BJ (cell line): ENCODE measurements around the gene GRM5. TPM values are rescaled to one million over a fixed set of nuclear protein-coding genes. Genes with fewer than 3 reads are reported as not detected.
A peak's percentile ranks its signal among the peaks of the same experiment; 100 is the strongest.

Source experiments
- CTCF ChIA-PET: fragments of 350-600 bp; formaldehyde crosslinking; extraction: SDS; loops from one replicate; lab custom pipeline; 2021; ENCODE audit warnings: antibody characterized with exemption, inconsistent platforms; lab: Yijun Ruan, JAX
- POLR2A ChIA-PET: fragments of 300-600 bp; sonication (Branson Sonifier 250); formaldehyde crosslinking; extraction: SDS; loops from one replicate; lab custom pipeline; 2021; ENCODE audit warnings: antibody characterized with exemption; lab: Charles Lee
- DNase-seq: peaks from one replicate; pipeline ENCODE4 v3.0.0-alpha.2; 2011; ENCODE audit warnings: low read depth
- H3K27me3 ChIP-seq: 2 replicates; pipeline ENCODE4 v1.6.0; 2011; ENCODE audit warnings: low read length; ENCODE audit not compliant: control insufficient read depth, insufficient read depth
- H3K36me3 ChIP-seq: 2 replicates; pipeline ENCODE4 v1.5.1; 2011; ENCODE audit warnings: low read length; ENCODE audit not compliant: control insufficient read depth, insufficient read depth
- H3K4me3 ChIP-seq: 2 replicates; pipeline ENCODE4 v1.5.1; 2011; ENCODE audit warnings: low read depth, mild to moderate bottlenecking, control low read depth, low read length
- CTCF ChIP-seq: IDR thresholded peaks from 2 replicates; pipeline ENCODE4 v1.5.1; 2011; ENCODE audit warnings: low read depth, mild to moderate bottlenecking, control low read depth, inconsistent platforms, low read length, moderate library complexity; ENCODE audit not compliant: insufficient read depth
- polyA plus RNA-seq: library from polyadenylated mRNA; depleted of rRNA; stranded (reverse); fragments of >200 nt; gene quantifications from 2 replicates; pipeline ENCODE4 v1.2.3, GENCODE V29; 2011

Gene GRM5
- polyA plus RNA-seq, 1 experiment = not detected

GRCh38 chr11:88484873-88485621 lies 580.7 kb downstream of the GRM5 start:
- peak; percentile 61 for TF ChIP-seq CTCF
- CTCF ChIA-PET = interaction anchor here (0.7 to 2.0 kb wide), 7 partner anchors 10 to 1749 kb away, joined by 3 to 5 read pairs (median 4); partner anchors contain the start of gene CTSC
- H3K4me3 ChIP-seq = no peak overlapping the region
- H3K27me3 ChIP-seq = no peaks in the 10 kb centered on the region
- POLR2A ChIA-PET = no interaction called here
- H3K36me3 ChIP-seq = no peaks in the 10 kb centered on the region
- DNase-seq = no peak

GRCh38 chr11:88482871-88483301 lies 582.9 kb downstream of the GRM5 start:
- Histone ChIP-seq H3K4me3 (no peak overlapping the region), H3K36me3 (no peaks in the 10 kb centered on the region), H3K27me3 (no peaks in the 10 kb centered on the region)
- ChIA-PET POLR2A (interaction anchor here (1.1 kb wide), 1 partner anchor 145 kb away, joined by 4 read pairs; the partner anchor contains the start of gene CTSC), CTCF (interaction anchor here (0.7 to 3.0 kb wide), 3 partner anchors 61 to 251 kb away, joined by 3 to 8 read pairs (median 3); no protein-coding TSS in a partner anchor)
- no peak for TF ChIP-seq CTCF
- peak; percentile 53 for DNase-seq

GRCh38 chr11:88480223-88480622 lies 585.6 kb downstream of the GRM5 start:
- POLR2A ChIA-PET = no interaction called here
- Histone ChIP-seq H3K4me3 (no peak overlapping the region), H3K36me3 (no peaks in the 10 kb centered on the region), H3K27me3 (no peaks in the 10 kb centered on the region)
- peak; percentile 97 for DNase-seq
- CTCF ChIA-PET = interaction anchor here (1.0 to 3.0 kb wide), 6 partner anchors 55 to 1050 kb away, joined by 3 to 8 read pairs (median 3); partner anchors contain the start of gene CTSC
- no peak for TF ChIP-seq CTCF

- POLR2A ChIA-PET = no interaction called here
- TF ChIP-seq CTCF = no peak
- H3K36me3 ChIP-seq = no peaks in the 10 kb centered on the region
- DNase-seq = no peak
- H3K4me3 ChIP-seq = no peak overlapping the region
- H3K27me3 ChIP-seq = no peaks in the 10 kb centered on the region
- CTCF ChIA-PET = interaction anchor here (1.0 to 1.8 kb wide), 3 partner anchors 57 to 74 kb away, joined by 3 to 5 read pairs (median 4); no protein-coding TSS in a partner anchor
Observed at GRCh38 chr11:88478136-88478815, 587.5 kb downstream of the GRM5 start.

- H3K27me3 ChIP-seq = no peaks in the 10 kb centered on the region
- H3K4me3 ChIP-seq = no peak overlapping the region
- CTCF ChIA-PET = no interaction called here
- DNase-seq = peak; percentile 78
- no peak for TF ChIP-seq CTCF
- POLR2A ChIA-PET = no interaction called here
- H3K36me3 ChIP-seq = no peaks in the 10 kb centered on the region
Observed at GRCh38 chr11:88475991-88476418, 589.8 kb downstream of the GRM5 start.
